Measurements from ENCODE around the gene GEMIN7. TPM values are rescaled to one million over a fixed set of nuclear protein-coding genes. Genes with fewer than 3 reads are reported as not detected.

Gene GEMIN7
- total RNA-seq, 1 experiment from 2014 or later, result 46.0 TPM

GRCh38 chr19:45076851-45077730, 2.0 kb upstream of the GEMIN7 start:
- Histone ChIP-seq H2BK20ac (ENCODE audit: low read depth, low read length, poor library complexity, severe bottlenecking) (no peak overlapping the region), H3K18ac (ENCODE audit: insufficient read length, low read depth, low read length) (no peak overlapping the region), H3K79me2 (ENCODE audit: insufficient read depth, low read length) (peaks cover 7% of the 10 kb centered on the region; the same call in 1 of the 2 replicates), H3K4me2 (ENCODE audit: insufficient read depth, insufficient read length, low read length) (peak overlapping the region; percentile 48), H3K23ac (ENCODE audit: insufficient read length, low read depth, low read length) (no peak overlapping the region), H3K27me3 (ENCODE audit: insufficient read depth, low read length) (no peaks in the 10 kb centered on the region), H4K5ac (ENCODE audit: insufficient read length, low read depth, low read length) (no peak overlapping the region), H3T11ph (ENCODE audit: low read length) (no peak overlapping the region), H2BK15ac (ENCODE audit: low read depth, low read length) (no peak overlapping the region), H4K8ac (replicated peaks; ENCODE audit: insufficient read length, low read depth, low read length) (no peak overlapping the region), H3K56ac (ENCODE audit: insufficient read length, low read depth, low read length) (no peak overlapping the region), H2AK5ac (ENCODE audit: insufficient read length, low read length) (no peak overlapping the region), H2BK5ac (ENCODE audit: insufficient read length, low read length) (no peak overlapping the region), H2AFZ (ENCODE audit: low read length) (no peak overlapping the region), H4K91ac (ENCODE audit: insufficient read length, low read depth, low read length) (no peak overlapping the region), H2BK120ac (ENCODE audit: low read depth, low read length, poor library complexity, severe bottlenecking) (no peak overlapping the region), H3K4me1 (ENCODE audit: insufficient read depth, low read length) (peaks cover 10% of the 10 kb centered on the region; the same call in 1 of the 2 replicates), H3K14ac (ENCODE audit: insufficient read depth, low read length) (no peak overlapping the region), H3K27ac (ENCODE audit: insufficient read length, low read depth, low read length) (no peak overlapping the region), H4K20me1 (ENCODE audit: control insufficient read depth, insufficient read depth, insufficient read length) (no peaks in the 10 kb centered on the region), H3K9me3 (ENCODE audit: control insufficient read depth, low read depth, low read length) (no peaks in the 10 kb centered on the region), H2BK12ac (ENCODE audit: insufficient read length, low read depth, low read length) (no peak overlapping the region), H3K79me1 (ENCODE audit: insufficient read depth, low read depth, low read length, poor library complexity, severe bottlenecking) (no peaks in the 10 kb centered on the region), H3K9ac (ENCODE audit: extremely low read depth, insufficient read length, low read length) (no peak overlapping the region), H3K4ac (ENCODE audit: low read depth, low read length) (no peak overlapping the region), H3K23me2 (ENCODE audit: insufficient read length, low read depth, low read length, poor library complexity, severe bottlenecking) (peaks cover 20% of the 10 kb centered on the region)
- Mint-ChIP-seq H3K4me3 (peak overlapping the region; percentile 82 to 92), H3K27me3 (ENCODE audit: low read depth) (no peaks in the 10 kb centered on the region; the same call in 1 of the 2 replicates), H3K4me1 (peaks cover 40 to 50% of the 10 kb centered on the region in 2 experiments), H3K9me3 (no peaks in the 10 kb centered on the region; a peak in 1 of 5 replicates), H3K27ac (peak overlapping the region; percentile 95 to 97 (median 97)), H3K36me3 (ENCODE audit: insufficient read depth in 1 of 3, low read depth in 3 of 3) (peaks cover 13 to 29% (median 26%) of the 10 kb centered on the region in 3 experiments; a peak in 6 of 7 replicates)
- no CpG with 5 or more reads among the region's 15 CpGs for WGBS (ENCODE audit: extremely low coverage, insufficient read length, low lambda C conversion rate)
- peak; percentile 71 for DNase-seq
- TF ChIP-seq CTCF (conservative IDR thresholded peaks at IDR 0.05), result no peak

All from H9 (cell line).